Kidney epithelial cell (primary cell): ENCODE data around the gene ABHD12. TPM values are rescaled to one million over a fixed set of nuclear protein-coding genes. Genes with fewer than 3 reads are reported as not detected.

Source experiments
- DNase-seq: peaks from one replicate; pipeline ENCODE4 v3.0.0-alpha.2; 2010; ENCODE audit warnings: low read depth
- H3K27me3 ChIP-seq: 2 replicates; pipeline ENCODE4 v1.6.0; 2011; ENCODE audit warnings: low read length; ENCODE audit not compliant: control insufficient read depth, insufficient read depth
- H3K36me3 ChIP-seq: 2 replicates; pipeline ENCODE4 v1.5.1; 2011; ENCODE audit warnings: low read length; ENCODE audit not compliant: control insufficient read depth, insufficient read depth
- H3K4me3 ChIP-seq: 2 replicates; pipeline ENCODE4 v1.5.1; 2011; ENCODE audit warnings: low read depth, mild to moderate bottlenecking, control low read depth, low read length
- CTCF ChIP-seq: IDR thresholded peaks from 2 replicates; pipeline ENCODE4 v1.5.1; 2011; ENCODE audit warnings: mild to moderate bottlenecking, moderate library complexity, low read length, control low read depth, inconsistent platforms; ENCODE audit not compliant: insufficient read depth, poor library complexity, severe bottlenecking
- total RNA-seq: library from RNA; depleted of rRNA; stranded (reverse); fragments of >200 nt; gene quantifications from 2 replicates; pipeline ENCODE4 v1.2.3, GENCODE V29; 2015

ABHD12 gene
- total RNA-seq, 1 donor from 2014 or later, result 75.1 TPM

- peaks cover 4% of the 10 kb centered on the region for H3K36me3 ChIP-seq
- no peak for DNase-seq
Measured at GRCh38 chr20:25276533-25277050, 114.0 kb downstream of the ABHD12 start.

GRCh38 chr20:25275813-25276532 is 114.7 kb downstream of the ABHD12 start:
- TF ChIP-seq CTCF, result no peak
- no peaks in the 10 kb centered on the region for H3K27me3 ChIP-seq
- no peak overlapping the region for H3K4me3 ChIP-seq
- DNase-seq, result no peak
- H3K36me3 ChIP-seq, result peaks cover 4% of the 10 kb centered on the region

More at GRCh38 chr20:25276533-25277050, 114.0 kb downstream of the ABHD12 start:
- TF ChIP-seq CTCF, result no peak
- H3K27me3 ChIP-seq, result no peaks in the 10 kb centered on the region
- no peak overlapping the region for H3K4me3 ChIP-seq

GRCh38 chr20:25274891-25275812 is 115.5 kb downstream of the ABHD12 start:
- Histone ChIP-seq H3K4me3 (no peak overlapping the region), H3K36me3 (peaks cover 4% of the 10 kb centered on the region), H3K27me3 (no peaks in the 10 kb centered on the region)
- no peak for TF ChIP-seq CTCF
- no peak for DNase-seq

GRCh38 chr20:25274481-25274880 is 116.2 kb downstream of the ABHD12 start:
- DNase-seq, result no peak
- TF ChIP-seq CTCF, result no peak
- H3K36me3 ChIP-seq, result peaks cover 4% of the 10 kb centered on the region
- no peaks in the 10 kb centered on the region for H3K27me3 ChIP-seq
- H3K4me3 ChIP-seq, result no peak overlapping the region

GRCh38 chr20:25273541-25274358 is 116.9 kb downstream of the ABHD12 start:
- H3K27me3 ChIP-seq, result no peaks in the 10 kb centered on the region
- no peak overlapping the region for H3K4me3 ChIP-seq
- peaks cover 4% of the 10 kb centered on the region for H3K36me3 ChIP-seq
- TF ChIP-seq CTCF, result no peak
- no peak for DNase-seq
